ENCODE data around the gene HCRT. TPM values are rescaled to one million over a fixed set of nuclear protein-coding genes. Genes with fewer than 3 reads are reported as not detected.

HCRT gene
- total RNA-seq, 5 donors from 2014 or later (not counting 1 experiment from before 2014, with no cell fraction given), result not detected

GRCh38 chr17:42193216-42193968 lies 8.1 kb upstream of the HCRT start:
- peaks cover 2 to 29% of the 10 kb centered on the region in 2 experiments for H3K4me1 ChIP-seq (ENCODE audit: control insufficient read depth in 1 of 2, extremely low read depth in 1 of 2, insufficient read depth in 2 of 2, low read length in 2 of 2)
- no peak overlapping the region for H3K27ac ChIP-seq (ENCODE audit: low read length)
- WGBS (ENCODE audit: insufficient coverage), result 88% methylated on average over 7 of the region's 12 CpGs
- CTCF ChIA-PET, result interaction anchor here in 1 of 2 donors (1.0 to 1.6 kb wide), 2 partner anchors 10 to 55 kb away, joined by 3 to 5 read pairs; no protein-coding TSS in a partner anchor
- Mint-ChIP-seq H3K36me3 (peaks cover 3% of the 10 kb centered on the region), H3K27ac (peak overlapping the region; percentile 91 to 92), H3K4me3 (peak overlapping the region; percentile 94 to 95 (median 94)), H3K9me3 (no peaks in the 10 kb centered on the region), H3K4me1 (peaks cover 26 to 31% (median 29%) of the 10 kb centered on the region in 3 donors), H3K27me3 (no peaks in the 10 kb centered on the region)
- POLR2A ChIA-PET, result no interaction called here
- no peaks in the 10 kb centered on the region for H3K27me3 ChIP-seq (replicated peaks in 1 of 2; ENCODE audit: control insufficient read depth in 2 of 2, extremely low read depth in 1 of 2, insufficient read depth in 2 of 2, low read length in 1 of 2)
- H3K36me3 ChIP-seq (ENCODE audit: control insufficient read depth in 2 of 2, extremely low read depth in 1 of 2, insufficient read depth in 1 of 2, low read length in 1 of 2), result no peaks in the 10 kb centered on the region
- no peaks in the 10 kb centered on the region for H3K9me3 ChIP-seq
- peak overlapping the region; percentile 94 to 97 for H3K4me3 ChIP-seq (ENCODE audit: control insufficient read depth in 1 of 2, extremely low read depth in 1 of 2, low read length in 1 of 2)
- no peak for DNase-seq
- ATAC-seq (replicated peaks in 1 of 4), result no peak

- DNase-seq, result no peak
- peaks cover 2 to 29% of the 10 kb centered on the region in 2 experiments for H3K4me1 ChIP-seq (ENCODE audit: control insufficient read depth in 1 of 2, extremely low read depth in 1 of 2, insufficient read depth in 2 of 2, low read length in 2 of 2)
- 93% methylated on average over 22 of the region's 23 CpGs for WGBS (ENCODE audit: insufficient coverage)
- no peak for ATAC-seq (replicated peaks in 1 of 4)
- H3K4me3 Mint-ChIP-seq, result peak overlapping the region in 2 of 3 donors; percentile 94
- no peak overlapping the region for H3K27ac ChIP-seq (ENCODE audit: low read length)
- H3K36me3 Mint-ChIP-seq, result peaks cover 3% of the 10 kb centered on the region
- H3K4me1 Mint-ChIP-seq, result peaks cover 26 to 31% (median 29%) of the 10 kb centered on the region in 3 donors
- peak overlapping the region; percentile 52 to 71 for H3K27ac Mint-ChIP-seq
- no peaks in the 10 kb centered on the region for H3K36me3 ChIP-seq (ENCODE audit: control insufficient read depth in 2 of 2, extremely low read depth in 1 of 2, insufficient read depth in 1 of 2, low read length in 1 of 2)
- ChIA-PET CTCF (no interaction called here), POLR2A (interaction anchor here in 1 of 2 donors (0.7 kb wide), 1 partner anchor 10 kb away, joined by 5 read pairs; no protein-coding TSS in a partner anchor)
- H3K9me3 ChIP-seq, result no peaks in the 10 kb centered on the region
- H3K9me3 Mint-ChIP-seq, result no peaks in the 10 kb centered on the region
- peak overlapping the region in 1 of 2 donors; percentile 11 for H3K4me3 ChIP-seq (ENCODE audit: control insufficient read depth in 1 of 2, extremely low read depth in 1 of 2, low read length in 1 of 2)
- H3K27me3 Mint-ChIP-seq, result no peaks in the 10 kb centered on the region
- H3K27me3 ChIP-seq (replicated peaks in 1 of 2; ENCODE audit: control insufficient read depth in 2 of 2, extremely low read depth in 1 of 2, insufficient read depth in 2 of 2, low read length in 1 of 2), result no peaks in the 10 kb centered on the region
Measured at GRCh38 chr17:42192189-42193126, 7.2 kb upstream of the HCRT start.

GRCh38 chr17:42191275-42191608 lies 6.0 kb upstream of the HCRT start:
- no peak for DNase-seq
- ChIA-PET CTCF (no interaction called here), POLR2A (no interaction called here)
- H3K27me3 Mint-ChIP-seq, result no peaks in the 10 kb centered on the region
- Histone ChIP-seq H3K9me3 (no peaks in the 10 kb centered on the region), H3K4me3 (ENCODE audit: control insufficient read depth in 1 of 2, extremely low read depth in 1 of 2, low read length in 1 of 2) (no peak overlapping the region), H3K27me3 (replicated peaks in 1 of 2; ENCODE audit: control insufficient read depth in 2 of 2, extremely low read depth in 1 of 2, insufficient read depth in 2 of 2, low read length in 1 of 2) (no peaks in the 10 kb centered on the region), H3K27ac (ENCODE audit: low read length) (no peak overlapping the region), H3K36me3 (ENCODE audit: control insufficient read depth in 2 of 2, extremely low read depth in 1 of 2, insufficient read depth in 1 of 2, low read length in 1 of 2) (no peaks in the 10 kb centered on the region), H3K4me1 (ENCODE audit: control insufficient read depth in 1 of 2, extremely low read depth in 1 of 2, insufficient read depth in 2 of 2, low read length in 2 of 2) (peaks cover 2 to 29% of the 10 kb centered on the region in 2 experiments)
- peaks cover 24 to 27% (median 25%) of the 10 kb centered on the region in 3 donors for H3K4me1 Mint-ChIP-seq
- no peaks in the 10 kb centered on the region for H3K9me3 Mint-ChIP-seq
- H3K4me3 Mint-ChIP-seq, result no peak overlapping the region
- peaks cover 3% of the 10 kb centered on the region for H3K36me3 Mint-ChIP-seq
- no peak overlapping the region for H3K27ac Mint-ChIP-seq
- 100% methylated on average over 2 of the region's 5 CpGs for WGBS (ENCODE audit: insufficient coverage)
- no peak for ATAC-seq (replicated peaks in 1 of 4)

GRCh38 chr17:42190491-42191274 lies 5.4 kb upstream of the HCRT start:
- H3K27ac Mint-ChIP-seq, result no peak overlapping the region
- no peaks in the 10 kb centered on the region for H3K27me3 ChIP-seq (replicated peaks in 1 of 2; ENCODE audit: control insufficient read depth in 2 of 2, extremely low read depth in 1 of 2, insufficient read depth in 2 of 2, low read length in 1 of 2)
- H3K36me3 ChIP-seq (ENCODE audit: control insufficient read depth in 2 of 2, extremely low read depth in 1 of 2, insufficient read depth in 1 of 2, low read length in 1 of 2), result no peaks in the 10 kb centered on the region
- DNase-seq (no peak), ATAC-seq (replicated peaks in 1 of 4) (no peak)
- CTCF ChIA-PET, result interaction anchor here in 1 of 2 donors (0.7 kb wide), 1 partner anchor 125 kb away, joined by 3 read pairs; no protein-coding TSS in a partner anchor
- H3K4me1 ChIP-seq (ENCODE audit: control insufficient read depth in 1 of 2, extremely low read depth in 1 of 2, insufficient read depth in 2 of 2, low read length in 2 of 2), result peaks cover 2 to 29% of the 10 kb centered on the region in 2 experiments
- H3K4me3 ChIP-seq (ENCODE audit: control insufficient read depth in 1 of 2, extremely low read depth in 1 of 2, low read length in 1 of 2), result no peak overlapping the region
- peaks cover 3% of the 10 kb centered on the region for H3K36me3 Mint-ChIP-seq
- peaks cover 24 to 26% (median 25%) of the 10 kb centered on the region in 3 donors for H3K4me1 Mint-ChIP-seq
- H3K27ac ChIP-seq (ENCODE audit: low read length), result no peak overlapping the region
- H3K4me3 Mint-ChIP-seq, result no peak overlapping the region
- POLR2A ChIA-PET, result no interaction called here
- no peaks in the 10 kb centered on the region for H3K9me3 Mint-ChIP-seq
- WGBS (ENCODE audit: insufficient coverage), result 88% methylated on average over 9 of the region's 17 CpGs
- H3K27me3 Mint-ChIP-seq, result no peaks in the 10 kb centered on the region
- no peaks in the 10 kb centered on the region for H3K9me3 ChIP-seq

GRCh38 chr17:42189651-42189965 lies 4.4 kb upstream of the HCRT start:
- ChIA-PET POLR2A (no interaction called here), CTCF (interaction anchor here in 1 of 2 donors (0.7 kb wide), 1 partner anchor 124 kb away, joined by 3 read pairs; no protein-coding TSS in a partner anchor)
- Histone ChIP-seq H3K27ac (ENCODE audit: low read length) (no peak overlapping the region), H3K4me1 (ENCODE audit: control insufficient read depth in 1 of 2, extremely low read depth in 1 of 2, insufficient read depth in 2 of 2, low read length in 2 of 2) (peaks cover 6 to 37% of the 10 kb centered on the region in 2 experiments), H3K4me3 (ENCODE audit: control insufficient read depth in 1 of 2, extremely low read depth in 1 of 2, low read length in 1 of 2) (no peak overlapping the region), H3K36me3 (ENCODE audit: control insufficient read depth in 2 of 2, extremely low read depth in 1 of 2, insufficient read depth in 1 of 2, low read length in 1 of 2) (no peaks in the 10 kb centered on the region), H3K9me3 (no peaks in the 10 kb centered on the region), H3K27me3 (replicated peaks in 1 of 2; ENCODE audit: control insufficient read depth in 2 of 2, extremely low read depth in 1 of 2, insufficient read depth in 2 of 2, low read length in 1 of 2) (no peaks in the 10 kb centered on the region)
- Mint-ChIP-seq H3K27me3 (no peaks in the 10 kb centered on the region), H3K9me3 (no peaks in the 10 kb centered on the region), H3K27ac (no peak overlapping the region), H3K4me1 (peaks cover 23 to 31% (median 31%) of the 10 kb centered on the region in 3 donors), H3K4me3 (no peak overlapping the region), H3K36me3 (peaks cover 3% of the 10 kb centered on the region)
- WGBS (ENCODE audit: insufficient coverage), result 97% methylated on average over 8 of the region's 11 CpGs
- ATAC-seq (replicated peaks in 1 of 4) (no peak), DNase-seq (no peak)

Data from T-cell (primary cell).